Measurements from ENCODE around the gene COL28A1.
"Not testable (repeated sequence)": the region's sequence is repeated elsewhere in the genome, so short reads cannot be mapped to it uniquely, and the experiment has no call there.

COL28A1 gene

DNA sequence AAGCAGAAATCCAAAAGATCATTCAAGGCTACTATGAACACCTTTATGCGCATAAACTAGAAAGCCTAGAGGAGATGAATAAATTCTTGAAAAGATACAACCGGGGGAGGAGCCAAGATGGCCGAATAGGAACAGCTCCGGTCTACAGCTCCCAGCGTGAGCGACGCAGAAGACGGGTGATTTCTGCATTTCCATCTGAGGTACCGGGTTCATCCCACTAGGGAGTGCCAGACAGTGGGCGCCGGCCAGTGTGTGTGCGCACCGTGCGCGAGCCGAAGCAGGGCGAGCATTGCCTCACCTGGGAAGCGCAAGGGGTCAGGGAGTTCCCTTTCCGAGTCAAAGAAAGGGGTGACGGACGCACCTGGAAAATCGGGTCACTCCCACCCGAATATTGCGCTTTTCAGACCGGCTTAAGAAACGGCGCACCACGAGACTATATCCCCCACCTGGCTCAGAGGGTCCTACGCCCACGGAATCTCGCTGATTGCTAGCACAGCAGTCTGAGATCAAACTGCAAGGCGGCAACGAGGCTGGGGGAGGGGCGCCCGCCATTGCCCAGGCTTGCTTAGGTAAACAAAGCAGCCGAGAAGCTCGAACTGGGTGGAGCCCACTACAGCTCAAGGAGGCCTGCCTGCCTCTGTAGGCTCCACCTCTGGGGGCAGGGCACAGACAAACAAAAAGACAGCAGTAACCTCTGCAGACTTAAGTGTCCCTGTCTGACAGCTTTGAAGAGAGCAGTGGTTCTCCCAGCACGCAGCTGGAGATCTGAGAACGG lies 70.5 kb downstream of the COL28A1 start:
- not testable (repeated sequence) for DNase-seq (ENCODE audit: low spot score)

DNA sequence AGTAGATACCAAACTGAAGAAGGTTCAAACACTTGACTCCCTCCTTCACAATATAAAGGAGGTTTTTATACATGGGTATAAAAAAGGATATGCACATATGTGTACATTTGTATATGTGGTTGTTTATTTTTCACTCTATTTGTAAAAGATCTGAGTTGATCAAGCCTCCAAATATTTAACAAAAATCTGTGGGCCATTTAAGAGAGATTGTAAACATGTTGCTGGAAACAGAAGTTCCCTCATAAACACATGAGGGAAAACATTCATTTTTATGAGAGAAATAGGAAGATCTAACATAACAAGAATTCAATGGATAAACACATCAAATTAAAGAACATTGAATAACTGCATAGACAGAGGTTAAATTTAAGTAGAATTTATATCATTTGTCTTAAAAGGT lies 81.7 kb downstream of the COL28A1 start:
- no peak for DNase-seq (ENCODE audit: low spot score)

- no peak for DNase-seq (ENCODE audit: low spot score)
Measured at GRCh38 chr7:7452652-7453051, 83.0 kb downstream of the COL28A1 start.

DNA sequence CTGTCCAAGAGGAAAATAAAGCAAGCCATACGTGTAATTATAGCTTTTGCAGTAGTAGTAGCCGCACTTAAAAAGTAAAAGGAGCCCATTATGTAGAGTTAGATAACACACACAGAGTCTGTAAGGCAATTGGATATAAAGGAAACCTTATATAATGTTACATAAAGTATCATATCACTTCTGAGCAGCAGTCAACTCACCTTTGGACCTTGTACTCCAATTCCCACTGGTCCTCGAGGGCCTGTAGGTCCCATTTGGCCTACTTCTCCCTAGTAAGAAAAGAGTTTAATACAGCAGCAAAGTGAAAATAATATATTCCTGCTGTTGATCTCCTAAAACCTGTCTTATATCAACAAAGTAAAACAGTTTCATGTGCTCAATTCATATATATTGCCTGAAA lies 83.6 kb downstream of the COL28A1 start:
- no peak for DNase-seq (ENCODE audit: low spot score)

GRCh38 chr7:7449055-7449454 lies 86.6 kb downstream of the COL28A1 start:
- no peak for DNase-seq (ENCODE audit: low spot score)

- DNase-seq (ENCODE audit: low spot score) = no peak
Measured at GRCh38 chr7:7446616-7447015, 89.1 kb downstream of the COL28A1 start.

DNA sequence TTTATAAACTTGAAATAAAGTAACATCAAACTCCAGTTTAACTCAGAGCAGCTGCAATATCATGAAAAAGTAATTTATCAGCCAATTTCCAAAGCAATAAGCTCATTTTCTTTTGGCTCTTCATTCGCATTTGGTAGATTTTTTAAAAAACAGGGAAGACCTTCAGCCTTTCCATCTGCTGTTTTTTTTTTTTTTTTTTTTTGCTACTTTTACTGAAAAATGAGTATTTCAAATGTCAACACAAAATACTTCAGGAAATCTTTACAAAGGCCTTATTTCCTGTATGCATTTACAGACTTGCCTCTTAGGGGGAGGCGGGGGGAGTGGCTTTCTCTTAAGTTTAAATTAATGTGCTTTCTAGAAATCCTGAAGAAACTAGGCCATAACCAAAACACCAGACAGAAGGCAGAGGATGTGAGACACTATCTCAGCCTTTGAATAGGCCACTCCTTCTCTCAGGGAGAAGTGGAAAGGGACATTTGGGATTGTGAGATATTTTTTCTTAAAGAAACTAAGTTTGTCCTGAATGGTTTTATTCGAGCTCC lies 91.8 kb downstream of the COL28A1 start:
- no peak for DNase-seq (ENCODE audit: low spot score)

DNA sequence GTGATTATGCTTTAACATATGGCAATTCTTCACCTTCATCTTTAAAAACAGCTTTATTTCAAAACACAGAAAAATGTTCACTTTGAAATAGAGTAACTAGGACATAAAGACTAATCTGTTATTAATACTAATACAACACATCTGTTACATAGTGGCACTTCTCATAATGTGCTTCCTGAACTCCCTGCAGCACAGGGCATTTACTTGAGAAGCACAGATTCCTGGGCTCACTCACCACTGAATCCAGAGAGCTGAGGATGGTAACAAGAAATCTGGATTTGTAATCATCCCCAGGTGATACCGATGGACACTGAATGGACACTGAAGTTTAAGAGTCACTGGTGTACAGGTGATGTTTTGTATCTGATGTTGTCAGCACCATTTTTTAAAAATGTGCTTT lies 96.1 kb downstream of the COL28A1 start:
- DNase-seq (ENCODE audit: low spot score) = no peak

- no peak for DNase-seq (ENCODE audit: low spot score)
Measured at GRCh38 chr7:7438851-7439250, 96.8 kb downstream of the COL28A1 start.

GRCh38 chr7:7435978-7436377 lies 99.7 kb downstream of the COL28A1 start:
- no peak for DNase-seq (ENCODE audit: low spot score)

GRCh38 chr7:7434329-7434728 lies 101.3 kb downstream of the COL28A1 start:
- no peak for DNase-seq (ENCODE audit: low spot score)

DNA sequence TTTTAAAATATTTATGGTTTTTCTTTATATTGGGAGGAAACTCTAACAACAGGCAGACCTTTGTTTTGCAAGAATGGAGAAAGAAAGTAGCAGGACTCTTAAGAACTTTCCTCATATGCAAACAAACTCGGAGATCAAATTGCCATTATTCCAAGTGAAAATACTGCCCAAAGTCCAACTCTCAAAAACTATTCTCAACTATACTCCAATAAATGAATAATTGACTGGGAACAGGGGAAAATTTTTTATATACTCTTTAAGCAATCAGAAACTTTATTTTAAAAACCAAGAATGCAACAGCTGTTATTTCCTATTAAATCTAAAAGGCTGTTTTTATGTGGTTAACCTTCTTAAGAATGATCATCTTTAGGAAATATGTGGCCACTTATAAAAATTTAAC lies 101.9 kb downstream of the COL28A1 start:
- DNase-seq (ENCODE audit: low spot score) = no peak

DNA sequence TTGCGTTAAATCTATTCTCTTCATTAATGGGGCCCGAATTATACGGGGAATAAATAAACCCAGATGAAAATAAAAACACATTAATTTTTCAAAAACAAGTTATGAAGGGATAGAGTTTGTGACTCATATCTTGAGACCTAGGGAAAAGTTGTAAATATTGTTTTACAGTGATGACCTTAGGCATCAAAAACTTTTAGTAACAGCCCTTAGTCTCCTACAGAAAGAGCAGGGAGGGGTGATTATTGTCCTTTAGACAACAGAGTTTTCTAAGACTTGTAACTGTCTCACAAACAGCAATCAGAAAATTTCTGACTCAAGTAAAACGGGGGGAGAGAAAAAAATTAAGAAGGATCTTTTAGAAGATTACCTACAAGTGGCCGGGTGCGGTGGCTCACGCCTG lies 102.7 kb downstream of the COL28A1 start:
- no peak for DNase-seq (ENCODE audit: low spot score)

GRCh38 chr7:7428806-7429205 lies 106.9 kb downstream of the COL28A1 start:
- DNase-seq (ENCODE audit: low spot score) = no peak

GRCh38 chr7:7427363-7427762 lies 108.3 kb downstream of the COL28A1 start:
- DNase-seq (ENCODE audit: low spot score) = no peak

DNA sequence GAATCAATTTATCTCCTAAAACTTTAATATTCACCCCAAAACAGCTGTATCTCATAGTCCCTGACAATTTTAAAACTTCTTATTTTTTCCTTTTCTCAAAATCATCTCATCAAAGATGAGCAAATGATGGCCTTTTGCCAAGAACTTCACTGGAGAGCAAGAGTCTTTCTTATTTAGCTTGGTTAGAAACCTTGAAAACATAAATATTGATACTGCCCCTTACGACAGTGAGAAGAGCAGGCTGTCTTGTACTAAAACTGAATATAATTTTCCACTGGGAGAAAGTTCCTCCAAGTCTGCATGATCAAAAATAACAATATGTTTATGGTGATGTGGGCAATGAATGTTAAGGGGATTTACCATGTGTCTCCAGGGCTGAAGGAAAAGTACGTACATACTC lies 109.0 kb downstream of the COL28A1 start:
- no peak for DNase-seq (ENCODE audit: low spot score)

DNA sequence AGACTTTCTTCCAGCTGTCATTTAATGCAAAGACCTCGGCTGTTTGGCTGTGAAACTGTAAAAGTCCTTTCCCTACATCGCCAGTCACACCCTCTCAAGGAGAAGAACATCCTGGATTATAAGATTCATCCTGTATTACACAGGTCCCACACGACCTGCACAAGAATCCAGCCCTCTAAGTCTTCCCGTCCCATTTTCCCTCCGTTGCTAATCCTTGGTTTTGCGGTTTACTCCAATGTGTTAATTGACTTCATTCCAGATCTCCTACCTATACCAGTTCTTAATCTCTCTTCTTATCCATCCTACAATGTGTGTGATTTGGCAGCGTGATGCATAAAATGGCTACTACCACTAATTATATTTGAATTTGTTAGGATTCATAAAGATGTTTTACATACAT lies 110.4 kb downstream of the COL28A1 start:
- DNase-seq (ENCODE audit: low spot score) = no peak

DNA sequence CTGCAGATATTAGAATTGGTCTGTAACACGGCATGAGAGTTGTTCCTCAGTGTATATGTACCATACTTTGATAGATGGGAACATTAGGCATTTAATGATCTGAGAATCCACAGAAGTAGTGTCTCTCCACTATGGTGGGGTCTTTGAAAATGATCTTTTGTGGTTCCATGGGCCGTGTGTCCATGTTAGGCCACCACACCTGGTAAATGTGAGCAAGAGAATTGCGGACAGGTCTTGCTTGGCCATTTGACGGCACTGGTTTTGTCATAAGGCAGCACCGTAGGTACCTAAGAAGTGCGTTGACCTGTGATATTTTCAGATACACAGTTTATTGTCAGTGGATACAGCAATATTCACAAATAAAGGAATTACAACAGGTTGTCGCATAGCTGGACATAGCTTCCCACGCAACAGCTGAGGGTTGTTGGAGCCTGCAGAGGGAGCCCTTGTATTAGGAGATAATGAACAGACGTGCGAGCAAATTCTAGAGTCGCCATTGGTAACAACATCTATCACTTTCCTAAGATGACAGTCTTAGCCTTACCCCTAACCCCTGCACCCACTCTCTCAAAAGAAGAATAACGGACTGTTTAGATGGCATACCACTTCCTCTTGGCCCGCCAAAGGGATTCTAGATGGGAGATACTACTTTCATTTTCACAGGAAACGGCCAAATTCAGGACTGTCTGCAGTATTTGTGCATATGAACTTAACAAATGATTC lies 111.4 kb downstream of the COL28A1 start:
- DNase-seq (ENCODE audit: low spot score) = peak; percentile 72

- no peak for DNase-seq (ENCODE audit: low spot score)
Measured at GRCh38 chr7:7422641-7423040, 113.0 kb downstream of the COL28A1 start.

DNA sequence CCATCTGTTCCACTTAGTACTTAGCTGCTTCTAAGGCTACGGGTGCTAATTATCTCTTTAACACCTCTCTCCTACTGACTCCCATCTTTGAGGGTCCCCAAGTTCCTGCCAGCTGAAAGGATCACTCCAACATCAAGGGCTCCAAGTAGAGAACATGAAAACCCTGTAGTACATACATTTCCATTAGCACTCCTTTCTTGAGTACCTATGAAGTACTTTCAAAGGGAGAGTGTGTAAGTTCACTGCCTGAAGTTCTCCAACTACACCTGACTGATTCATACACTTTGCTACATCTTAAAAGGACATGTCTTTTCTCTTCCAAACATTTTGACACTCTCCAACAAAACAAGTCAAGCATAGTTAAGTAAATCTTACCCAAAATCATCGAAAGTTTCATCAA lies 113.8 kb downstream of the COL28A1 start:
- DNase-seq (ENCODE audit: low spot score) = no peak

GRCh38 chr7:7418997-7419396 lies 116.7 kb downstream of the COL28A1 start:
- no peak for DNase-seq (ENCODE audit: low spot score)

GRCh38 chr7:7417851-7418250 lies 117.8 kb downstream of the COL28A1 start:
- no peak for DNase-seq (ENCODE audit: low spot score)

- no peak for DNase-seq (ENCODE audit: low spot score)
Measured at GRCh38 chr7:7417414-7417813, 118.3 kb downstream of the COL28A1 start.

All from hematopoietic multipotent progenitor cell treated with erythropoietin and hydrocortisone succinate and interleukin-3 and kit ligand, for 15 days (in vitro differentiated cells).